NT2/D1 (cell line): Measurements from ENCODE around the gene ATP1A2.

Source experiments
- DNase-seq: peaks from one replicate; pipeline ENCODE4 v3.0.0-alpha.2; 2011; ENCODE audit warnings: low read depth, low spot score
- H3K27me3 ChIP-seq: 2 replicates; pipeline ENCODE4 v1.6.0; 2011; ENCODE audit warnings: mild to moderate bottlenecking; ENCODE audit not compliant: insufficient read length, insufficient read depth
- H3K36me3 ChIP-seq: 2 replicates; pipeline ENCODE4 v1.6.1; 2011; ENCODE audit warnings: mild to moderate bottlenecking, low read length, mixed read lengths; ENCODE audit not compliant: insufficient read depth, insufficient read length
- H3K4me1 ChIP-seq: 2 replicates; pipeline ENCODE4 v1.5.1; 2011; ENCODE audit not compliant: insufficient read depth, insufficient read length
- H3K4me3 ChIP-seq: 2 replicates; pipeline ENCODE4 v1.5.1; 2011; ENCODE audit warnings: low read depth; ENCODE audit not compliant: insufficient read length
- H3K9ac ChIP-seq: 2 replicates; pipeline ENCODE4 v1.6.0; 2011; ENCODE audit warnings: low read depth; ENCODE audit not compliant: insufficient read length
- H3K9me3 ChIP-seq: 2 replicates; pipeline ENCODE4 v1.5.1; 2011; ENCODE audit warnings: mild to moderate bottlenecking, low read length; ENCODE audit not compliant: insufficient read depth
- SUZ12 ChIP-seq: IDR thresholded peaks from 2 replicates; pipeline ENCODE4 v1.6.1; 2011; ENCODE audit not compliant: insufficient read length, insufficient read depth; ENCODE audit errors: extremely low read depth
- YY1 ChIP-seq: IDR thresholded peaks from 2 replicates; pipeline ENCODE4 v1.6.1; 2011; ENCODE audit not compliant: insufficient read length, insufficient read depth
- ZNF274 ChIP-seq: IDR thresholded peaks from 2 replicates; pipeline ENCODE4 v1.6.1; 2011; ENCODE audit warnings: mild to moderate bottlenecking, low read depth, low read length

Gene ATP1A2

GRCh38 chr1:160177231-160177630 is 61.7 kb downstream of the ATP1A2 start:
- Histone ChIP-seq H3K4me1 (peaks cover 7% of the 10 kb centered on the region), H3K27me3 (peaks cover 17% of the 10 kb centered on the region), H3K9me3 (0 out of 2 replicates have a peak, but pooled peaks cover 4% of the 10 kb centered on the region), H3K36me3 (no peaks in the 10 kb centered on the region), H3K9ac (no peak overlapping the region), H3K4me3 (no peak overlapping the region)
- DNase-seq: no peak
- TF ChIP-seq SUZ12 (no peak), YY1 (no peak), ZNF274 (no peak)

DNA sequence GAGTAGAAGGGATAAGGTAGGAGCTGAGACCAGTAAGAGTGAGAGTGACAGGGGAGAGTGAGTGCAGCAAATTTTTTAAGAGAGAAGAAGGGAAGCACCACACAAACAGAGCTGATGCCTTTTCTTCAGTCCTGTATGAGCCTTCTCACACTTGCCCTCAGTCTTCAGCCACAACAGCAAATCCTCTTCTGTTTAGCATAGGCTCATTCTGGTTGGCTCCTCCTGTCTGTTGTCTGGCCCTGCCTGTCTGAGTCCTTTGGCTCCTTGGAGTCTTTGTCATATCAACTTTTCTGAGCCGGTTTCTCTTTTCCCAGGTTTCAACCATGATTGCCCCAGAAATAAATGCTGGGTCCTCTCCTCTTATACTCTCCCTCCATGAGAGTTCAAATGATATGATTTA is 62.1 kb downstream of the ATP1A2 start:
- Histone ChIP-seq H3K4me1 (peaks cover 4% of the 10 kb centered on the region), H3K9me3 (0 out of 2 replicates have a peak, but pooled peaks cover 4% of the 10 kb centered on the region), H3K36me3 (no peaks in the 10 kb centered on the region), H3K4me3 (no peak overlapping the region), H3K27me3 (peaks cover 15% of the 10 kb centered on the region), H3K9ac (no peak overlapping the region)
- TF ChIP-seq SUZ12: no peak
- no peak for TF ChIP-seq ZNF274
- no peak for TF ChIP-seq YY1
- no peak for DNase-seq

DNA sequence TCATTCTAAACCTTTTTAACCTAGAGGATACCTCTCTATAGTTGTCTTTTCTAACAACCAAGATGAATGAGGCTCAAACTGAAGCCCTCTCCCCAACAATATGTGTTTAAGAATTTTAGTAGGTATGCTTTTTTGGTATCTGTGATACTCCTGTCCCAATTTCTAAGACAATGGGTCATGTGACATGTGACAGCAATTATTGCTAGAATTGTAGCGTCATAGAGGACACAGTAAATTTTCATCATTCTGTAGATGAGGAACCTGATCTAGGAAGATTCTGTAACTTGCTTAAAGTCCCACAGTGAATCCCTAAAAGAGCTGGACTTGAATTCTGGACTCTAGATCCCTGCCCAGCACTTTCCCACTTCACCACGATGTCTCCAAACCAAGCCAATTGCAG is 63.2 kb downstream of the ATP1A2 start:
- H3K9ac ChIP-seq: no peak overlapping the region
- peaks cover 6% of the 10 kb centered on the region for H3K27me3 ChIP-seq
- no peak overlapping the region for H3K4me3 ChIP-seq
- H3K36me3 ChIP-seq: no peaks in the 10 kb centered on the region
- DNase-seq: no peak
- no peak for TF ChIP-seq YY1
- no peak for TF ChIP-seq SUZ12
- no peak for TF ChIP-seq ZNF274
- no peaks in the 10 kb centered on the region for H3K4me1 ChIP-seq
- 0 out of 2 replicates have a peak, but pooled peaks cover 4% of the 10 kb centered on the region for H3K9me3 ChIP-seq

DNA sequence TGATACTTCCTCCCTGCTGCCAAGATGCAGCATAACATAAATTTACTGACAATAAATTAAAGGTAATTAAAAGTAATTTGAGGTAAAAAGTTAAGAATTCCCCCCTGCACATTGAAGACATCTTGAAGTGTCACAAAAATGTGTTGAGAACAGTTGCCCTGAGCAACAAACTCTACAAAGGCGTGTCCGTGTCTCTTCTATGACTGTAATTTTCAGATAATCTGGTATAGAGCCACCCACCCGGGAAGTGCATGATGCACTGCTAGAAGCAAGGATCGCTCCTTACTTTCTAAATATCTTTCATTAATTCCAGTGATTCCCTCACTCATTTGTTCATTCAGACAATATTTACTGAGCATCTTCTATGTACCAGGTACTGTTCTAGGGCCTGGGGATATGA is 63.8 kb downstream of the ATP1A2 start:
- Histone ChIP-seq H3K4me1 (no peaks in the 10 kb centered on the region), H3K4me3 (no peak overlapping the region), H3K27me3 (no peaks in the 10 kb centered on the region), H3K9me3 (0 out of 2 replicates have a peak, but pooled peaks cover 4% of the 10 kb centered on the region), H3K9ac (no peak overlapping the region), H3K36me3 (no peaks in the 10 kb centered on the region)
- no peak for TF ChIP-seq ZNF274
- no peak for TF ChIP-seq YY1
- no peak for TF ChIP-seq SUZ12
- DNase-seq: no peak

DNA sequence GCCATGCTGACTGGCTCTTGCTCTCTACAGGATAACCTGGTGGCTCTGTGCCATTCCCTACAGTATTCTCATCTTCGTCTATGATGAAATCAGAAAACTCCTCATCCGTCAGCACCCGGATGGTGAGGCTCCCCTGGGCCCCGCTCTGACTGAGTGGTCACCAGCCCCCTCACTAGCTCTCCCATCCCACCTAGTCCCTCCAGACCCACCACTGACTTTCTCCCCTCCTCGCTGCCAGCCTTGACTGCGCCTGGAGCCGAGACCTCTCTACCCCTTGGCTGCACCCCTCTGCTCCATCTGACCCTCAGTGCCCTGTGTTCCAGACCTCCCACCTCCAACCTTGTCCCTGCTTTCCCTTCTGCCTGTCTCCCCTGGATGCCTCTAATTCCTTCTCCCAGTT is 70.7 kb downstream of the ATP1A2 start:
- no peak overlapping the region for H3K9ac ChIP-seq
- H3K9me3 ChIP-seq: no peaks in the 10 kb centered on the region
- H3K4me1 ChIP-seq: peaks cover 6% of the 10 kb centered on the region
- no peaks in the 10 kb centered on the region for H3K36me3 ChIP-seq
- no peak for DNase-seq
- TF ChIP-seq YY1 (no peak), ZNF274 (no peak), SUZ12 (no peak)
- H3K4me3 ChIP-seq: no peak overlapping the region
- H3K27me3 ChIP-seq: no peaks in the 10 kb centered on the region

GRCh38 chr1:160186729-160187128 is 71.2 kb downstream of the ATP1A2 start:
- TF ChIP-seq YY1: no peak
- TF ChIP-seq ZNF274: no peak
- no peak for TF ChIP-seq SUZ12
- DNase-seq: no peak
- Histone ChIP-seq H3K36me3 (no peaks in the 10 kb centered on the region), H3K27me3 (no peaks in the 10 kb centered on the region), H3K4me1 (peaks cover 7% of the 10 kb centered on the region), H3K4me3 (no peak overlapping the region), H3K9ac (no peak overlapping the region), H3K9me3 (no peaks in the 10 kb centered on the region)

GRCh38 chr1:160187407-160187806 is 71.8 kb downstream of the ATP1A2 start:
- no peaks in the 10 kb centered on the region for H3K36me3 ChIP-seq
- no peak for DNase-seq
- no peak overlapping the region for H3K9ac ChIP-seq
- no peak for TF ChIP-seq YY1
- H3K4me3 ChIP-seq: no peak overlapping the region
- H3K9me3 ChIP-seq: no peaks in the 10 kb centered on the region
- peaks cover 13% of the 10 kb centered on the region for H3K4me1 ChIP-seq
- H3K27me3 ChIP-seq: no peaks in the 10 kb centered on the region

DNA sequence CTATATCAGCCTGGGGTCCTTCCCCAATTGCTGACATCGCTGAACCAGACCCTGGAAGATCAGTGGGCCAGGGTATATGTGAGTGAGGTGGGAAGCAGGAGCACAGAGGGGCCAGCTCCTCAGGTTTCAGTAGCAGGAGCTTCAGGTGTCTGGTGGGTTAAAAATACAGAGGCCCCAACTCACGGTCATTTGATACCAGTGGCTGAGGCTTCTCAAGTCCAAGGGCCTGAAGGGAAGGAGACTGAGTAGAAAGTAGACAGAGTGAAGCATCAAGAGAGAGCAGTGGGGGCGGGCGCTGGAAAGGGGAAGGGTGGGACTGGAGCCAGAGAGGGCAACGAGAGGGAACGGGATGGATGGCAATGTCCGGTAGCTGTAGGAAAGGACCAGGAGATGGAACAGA is 72.8 kb downstream of the ATP1A2 start:
- DNase-seq: no peak
- Histone ChIP-seq H3K36me3 (no peaks in the 10 kb centered on the region), H3K4me1 (peaks cover 13% of the 10 kb centered on the region), H3K4me3 (no peak overlapping the region), H3K9me3 (no peaks in the 10 kb centered on the region), H3K9ac (no peak overlapping the region), H3K27me3 (no peaks in the 10 kb centered on the region)
- no peak for TF ChIP-seq SUZ12
- no peak for TF ChIP-seq YY1
- TF ChIP-seq ZNF274: no peak
